HepG2 (cell line): ENCODE data around the gene BAHCC1. TPM values are rescaled to one million over a fixed set of nuclear protein-coding genes. Genes with fewer than 3 reads are reported as not detected.

ENCODE experiments used
- HOXA9 ChIP-seq: sonication (generic); formaldehyde crosslinking; IDR thresholded peaks from 2 replicates; pipeline ENCODE4 v1.8.1; 2022; ENCODE audit warnings: missing genetic modification reagents, mild to moderate bottlenecking, moderate library complexity, borderline replicate concordance
- KDM2A ChIP-seq: sonication (generic); formaldehyde crosslinking; IDR thresholded peaks from 2 replicates; pipeline ENCODE4 v1.4.0; 2020; ENCODE audit warnings: low read depth, missing genetic modification reagents, borderline replicate concordance
- NFYC ChIP-seq: IDR thresholded peaks from 2 replicates; pipeline ENCODE4 v1.6.1; 2016; ENCODE audit warnings: missing genetic modification reagents, missing compliant biosample characterization
- NR2F1 ChIP-seq, 2 experiments: fragments of 450-650 bp in 1 of 2; formaldehyde crosslinking in 1 of 2; IDR thresholded peaks; 2 replicates each; pipeline versions ENCODE4 v1.5.0 to v1.6.1; 2016 to 2020; ENCODE audit warnings: mild to moderate bottlenecking in 1 of 2, missing compliant biosample characterization in 1 of 2, missing genetic modification reagents in 1 of 2, moderate library complexity in 1 of 2
- ZNF225 ChIP-seq: sonication (generic); formaldehyde crosslinking; IDR thresholded peaks from 2 replicates; pipeline ENCODE4 v1.4.0; 2020; ENCODE audit warnings: mild to moderate bottlenecking, missing genetic modification reagents
- polyA plus RNA-seq, 8 experiments: library from polyadenylated mRNA; depleted of rRNA in 3 of 8; stranded (reverse) in 7 of 8; unstranded in 1 of 8; fragments of >200 nt; fragmentation: Illumina TruSeq in 4 of 8; extraction: Trizol in 4 of 8; gene quantifications; 2 replicates each; pipeline versions ENCODE4 v1.2.1 to v1.2.3, GENCODE V29; 2011 to 2016; ENCODE audit warnings: low read depth in 4 of 8, missing spikeins in 1 of 8, mixed read lengths in 1 of 8; ENCODE audit not compliant: insufficient read depth in 1 of 8
- total RNA-seq, 5 experiments: library from RNA; depleted of rRNA; stranded (reverse); fragments of >200 nt; fragmentation: Illumina TruSeq; extraction: Trizol; gene quantifications; 2 replicates each; pipeline ENCODE4 v1.2.3, GENCODE V29; 2016; ENCODE audit warnings: low read depth in 1 of 5
- TF ChIP-seq, protein P1 (sequence below): sonication (generic); formaldehyde crosslinking; IDR thresholded peaks from 2 replicates; pipeline ENCODE4 v1.5.1; 2020; ENCODE audit warnings: mild to moderate bottlenecking, missing genetic modification reagents, moderate library complexity
- TF ChIP-seq, protein P2 (sequence below): IDR thresholded peaks from 2 replicates; pipeline ENCODE4 v1.6.1; 2012; ENCODE audit warnings: inconsistent platforms
- TF ChIP-seq, protein P3 (sequence below): sonication (generic); formaldehyde crosslinking; conservative IDR thresholded peaks from 2 replicates; pipeline ENCODE4 v1.8.1; 2023; ENCODE audit warnings: missing genetic modification reagents
- TF ChIP-seq, protein P4 (sequence below): IDR thresholded peaks from 2 replicates; pipeline ENCODE4 v1.6.1; 2016

BAHCC1 gene
- total and polyA plus RNA-seq, 2 of the 13 experiments (the other 11 are each of a cell fraction or from before 2014, with no cell fraction given), result 1.4 to 1.7 TPM

DNA sequence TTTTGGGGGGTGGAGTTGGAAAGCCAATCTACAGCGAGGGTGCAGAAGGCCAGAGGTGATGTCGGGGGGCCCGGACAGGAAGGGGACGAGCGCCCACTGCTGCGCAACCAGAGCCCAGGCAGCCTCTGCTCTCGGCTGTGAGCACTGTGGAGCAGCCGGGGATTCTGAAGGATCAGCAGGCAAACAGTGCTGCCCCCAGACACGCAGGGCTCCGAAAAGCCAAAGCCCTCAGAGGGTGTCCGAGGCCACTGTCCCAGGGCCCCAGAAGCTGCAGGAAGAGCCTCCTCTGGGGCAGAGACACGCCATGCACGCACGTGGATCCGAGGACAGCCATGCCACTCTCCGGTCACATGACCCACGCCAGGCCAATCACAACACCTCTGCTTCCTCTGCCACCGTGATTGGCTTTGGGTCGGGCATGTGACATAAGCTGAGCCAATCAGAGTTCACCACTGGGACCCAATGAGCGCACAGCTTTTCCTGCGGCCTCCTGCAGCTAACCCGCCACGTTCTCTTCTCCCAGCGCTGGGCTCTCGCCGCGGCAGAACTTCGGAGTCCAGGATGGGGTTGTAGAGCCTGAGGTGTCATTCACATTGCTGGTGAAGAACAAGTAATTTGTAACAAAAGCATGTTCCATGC, 76.7 kb downstream of the BAHCC1 start (continued):
- TF ChIP-seq KDM2A, result peak; percentile 14; the same call in 1 of the 2 replicates
- TF ChIP-seq, protein P1, sequence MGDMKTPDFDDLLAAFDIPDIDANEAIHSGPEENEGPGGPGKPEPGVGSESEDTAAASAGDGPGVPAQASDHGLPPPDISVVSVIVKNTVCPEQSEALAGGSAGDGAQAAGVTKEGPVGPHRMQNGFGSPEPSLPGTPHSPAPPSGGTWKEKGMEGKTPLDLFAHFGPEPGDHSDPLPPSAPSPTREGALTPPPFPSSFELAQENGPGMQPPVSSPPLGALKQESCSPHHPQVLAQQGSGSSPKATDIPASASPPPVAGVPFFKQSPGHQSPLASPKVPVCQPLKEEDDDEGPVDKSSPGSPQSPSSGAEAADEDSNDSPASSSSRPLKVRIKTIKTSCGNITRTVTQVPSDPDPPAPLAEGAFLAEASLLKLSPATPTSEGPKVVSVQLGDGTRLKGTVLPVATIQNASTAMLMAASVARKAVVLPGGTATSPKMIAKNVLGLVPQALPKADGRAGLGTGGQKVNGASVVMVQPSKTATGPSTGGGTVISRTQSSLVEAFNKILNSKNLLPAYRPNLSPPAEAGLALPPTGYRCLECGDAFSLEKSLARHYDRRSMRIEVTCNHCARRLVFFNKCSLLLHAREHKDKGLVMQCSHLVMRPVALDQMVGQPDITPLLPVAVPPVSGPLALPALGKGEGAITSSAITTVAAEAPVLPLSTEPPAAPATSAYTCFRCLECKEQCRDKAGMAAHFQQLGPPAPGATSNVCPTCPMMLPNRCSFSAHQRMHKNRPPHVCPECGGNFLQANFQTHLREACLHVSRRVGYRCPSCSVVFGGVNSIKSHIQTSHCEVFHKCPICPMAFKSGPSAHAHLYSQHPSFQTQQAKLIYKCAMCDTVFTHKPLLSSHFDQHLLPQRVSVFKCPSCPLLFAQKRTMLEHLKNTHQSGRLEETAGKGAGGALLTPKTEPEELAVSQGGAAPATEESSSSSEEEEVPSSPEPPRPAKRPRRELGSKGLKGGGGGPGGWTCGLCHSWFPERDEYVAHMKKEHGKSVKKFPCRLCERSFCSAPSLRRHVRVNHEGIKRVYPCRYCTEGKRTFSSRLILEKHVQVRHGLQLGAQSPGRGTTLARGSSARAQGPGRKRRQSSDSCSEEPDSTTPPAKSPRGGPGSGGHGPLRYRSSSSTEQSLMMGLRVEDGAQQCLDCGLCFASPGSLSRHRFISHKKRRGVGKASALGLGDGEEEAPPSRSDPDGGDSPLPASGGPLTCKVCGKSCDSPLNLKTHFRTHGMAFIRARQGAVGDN, result peak; percentile 43
- TF ChIP-seq, protein P2, sequence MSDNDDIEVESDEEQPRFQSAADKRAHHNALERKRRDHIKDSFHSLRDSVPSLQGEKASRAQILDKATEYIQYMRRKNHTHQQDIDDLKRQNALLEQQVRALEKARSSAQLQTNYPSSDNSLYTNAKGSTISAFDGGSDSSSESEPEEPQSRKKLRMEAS, result peak; percentile 40; the same call in 1 of the 2 replicates
- TF ChIP-seq ZNF225 (CRISPR knock-in tag), result 0 out of 2 replicates have a peak, but pooled peaks have one; percentile 6
- TF ChIP-seq HOXA9 (CRISPR knock-in tag), result no peak
- TF ChIP-seq, protein P3, sequence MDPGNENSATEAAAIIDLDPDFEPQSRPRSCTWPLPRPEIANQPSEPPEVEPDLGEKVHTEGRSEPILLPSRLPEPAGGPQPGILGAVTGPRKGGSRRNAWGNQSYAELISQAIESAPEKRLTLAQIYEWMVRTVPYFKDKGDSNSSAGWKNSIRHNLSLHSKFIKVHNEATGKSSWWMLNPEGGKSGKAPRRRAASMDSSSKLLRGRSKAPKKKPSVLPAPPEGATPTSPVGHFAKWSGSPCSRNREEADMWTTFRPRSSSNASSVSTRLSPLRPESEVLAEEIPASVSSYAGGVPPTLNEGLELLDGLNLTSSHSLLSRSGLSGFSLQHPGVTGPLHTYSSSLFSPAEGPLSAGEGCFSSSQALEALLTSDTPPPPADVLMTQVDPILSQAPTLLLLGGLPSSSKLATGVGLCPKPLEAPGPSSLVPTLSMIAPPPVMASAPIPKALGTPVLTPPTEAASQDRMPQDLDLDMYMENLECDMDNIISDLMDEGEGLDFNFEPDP (CRISPR knock-in tag), result 0 out of 2 replicates have a peak, but pooled peaks have one; percentile 42
- TF ChIP-seq, protein P4, sequence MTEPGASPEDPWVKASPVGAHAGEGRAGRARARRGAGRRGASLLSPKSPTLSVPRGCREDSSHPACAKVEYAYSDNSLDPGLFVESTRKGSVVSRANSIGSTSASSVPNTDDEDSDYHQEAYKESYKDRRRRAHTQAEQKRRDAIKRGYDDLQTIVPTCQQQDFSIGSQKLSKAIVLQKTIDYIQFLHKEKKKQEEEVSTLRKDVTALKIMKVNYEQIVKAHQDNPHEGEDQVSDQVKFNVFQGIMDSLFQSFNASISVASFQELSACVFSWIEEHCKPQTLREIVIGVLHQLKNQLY (CRISPR knock-in tag), result no peak
- no peak for TF ChIP-seq NR2F1 (CRISPR knock-in tag; IDR thresholded peaks at IDR 0.05)
- peak; percentile 85 for TF ChIP-seq NFYC
